ENCODE data around the gene FGFR2.

The FGFR2 gene

GRCh38 chr10:121497513-121498470 is 100.5 kb downstream of the FGFR2 start:
- no peak for TF ChIP-seq CTCF (IDR thresholded peaks at IDR 0.05; ENCODE audit: low read depth, low read length)
- no peak for DNase-seq (ENCODE audit: extremely low read depth, low read depth)

GRCh38 chr10:121495719-121496118 is 102.5 kb downstream of the FGFR2 start:
- TF ChIP-seq CTCF (IDR thresholded peaks at IDR 0.05; ENCODE audit: low read depth, low read length), result no peak
- DNase-seq (ENCODE audit: extremely low read depth, low read depth), result no peak

GRCh38 chr10:121494296-121494695 is 103.9 kb downstream of the FGFR2 start:
- TF ChIP-seq CTCF (IDR thresholded peaks at IDR 0.05; ENCODE audit: low read depth, low read length), result no peak
- no peak for DNase-seq (ENCODE audit: extremely low read depth, low read depth)

- TF ChIP-seq CTCF (IDR thresholded peaks at IDR 0.05; ENCODE audit: low read depth, low read length), result no peak
- no peak for DNase-seq (ENCODE audit: extremely low read depth, low read depth)
Observed at GRCh38 chr10:121493521-121493920, 104.7 kb downstream of the FGFR2 start.

- no peak for DNase-seq (ENCODE audit: extremely low read depth, low read depth)
- TF ChIP-seq CTCF (IDR thresholded peaks at IDR 0.05; ENCODE audit: low read depth, low read length), result no peak
Observed at GRCh38 chr10:121490871-121491519, 107.2 kb downstream of the FGFR2 start.

- no peak for DNase-seq (ENCODE audit: extremely low read depth, low read depth)
Observed at GRCh38 chr10:121485436-121486139, 112.7 kb downstream of the FGFR2 start.

More at GRCh38 chr10:121485436-121486139, 112.7 kb downstream of the FGFR2 start:
- TF ChIP-seq CTCF (IDR thresholded peaks at IDR 0.05; ENCODE audit: low read depth, low read length), result no peak
